HepG2 (cell line): Measurements from ENCODE around the gene GJC2. TPM values are rescaled to one million over a fixed set of nuclear protein-coding genes. Genes with fewer than 3 reads are reported as not detected.

Experiments
- CENPBD1 ChIP-seq: sonication (generic); formaldehyde crosslinking; IDR thresholded peaks from 2 replicates; pipeline ENCODE4 v1.8.0; 2022; ENCODE audit warnings: missing genetic modification reagents, low read depth, mild to moderate bottlenecking, borderline replicate concordance
- DMTF1 ChIP-seq: sonication (generic); formaldehyde crosslinking; IDR thresholded peaks from 2 replicates; pipeline ENCODE4 v1.4.0; 2020; ENCODE audit warnings: mild to moderate bottlenecking, missing genetic modification reagents
- GLI4 ChIP-seq: sonication (generic); formaldehyde crosslinking; IDR thresholded peaks from 2 replicates; pipeline ENCODE4 v1.5.1; 2020; ENCODE audit warnings: missing genetic modification reagents, mild to moderate bottlenecking, moderate library complexity, borderline replicate concordance
- KDM1A ChIP-seq: IDR thresholded peaks from 2 replicates; pipeline ENCODE4 v1.6.1; 2016; ENCODE audit warnings: missing compliant biosample characterization
- KDM5B ChIP-seq: sonication (generic); formaldehyde crosslinking; IDR thresholded peaks from 2 replicates; pipeline ENCODE4 v1.4.0; 2020; ENCODE audit warnings: missing genetic modification reagents, mild to moderate bottlenecking, borderline replicate concordance
- STAT6 ChIP-seq: sonication (generic); formaldehyde crosslinking; IDR thresholded peaks from 2 replicates; pipeline ENCODE4 v1.4.0; 2020; ENCODE audit warnings: missing genetic modification reagents, mild to moderate bottlenecking, borderline replicate concordance
- TCF7L2 ChIP-seq: IDR thresholded peaks from 2 replicates; pipeline ENCODE4 v1.6.1; 2011; ENCODE audit warnings: mild to moderate bottlenecking, low read depth, low read length, moderate library complexity
- THAP9 ChIP-seq: sonication (generic); formaldehyde crosslinking; IDR thresholded peaks from 2 replicates; pipeline ENCODE4; 2020; ENCODE audit warnings: missing genetic modification reagents, mild to moderate bottlenecking, borderline replicate concordance
- USF2 ChIP-seq, 2 experiments: sonication (generic) in 1 of 2; formaldehyde crosslinking in 1 of 2; IDR thresholded peaks; 2 replicates each; pipeline versions ENCODE4 v1.5.1 to v1.6.1; 2011 to 2020; ENCODE audit warnings: borderline replicate concordance in 1 of 2, low read depth in 1 of 2, low read length in 1 of 2, mild to moderate bottlenecking in 1 of 2, missing genetic modification reagents in 1 of 2, moderate library complexity in 1 of 2
- ZBTB39 ChIP-seq: sonication (generic); formaldehyde crosslinking; IDR thresholded peaks from 2 replicates; pipeline ENCODE4 v1.5.0; 2020; ENCODE audit warnings: missing genetic modification reagents
- ZMAT3 ChIP-seq: sonication (generic); formaldehyde crosslinking; conservative IDR thresholded peaks from 2 replicates; pipeline ENCODE4 v1.7.0; 2021; ENCODE audit warnings: missing genetic modification reagents
- ZNF337 ChIP-seq: sonication (generic); formaldehyde crosslinking; IDR thresholded peaks from 2 replicates; pipeline ENCODE4 v1.5.1; 2020; ENCODE audit warnings: missing genetic modification reagents, low read depth, mild to moderate bottlenecking, borderline replicate concordance
- polyA plus RNA-seq, 8 experiments: library from polyadenylated mRNA; depleted of rRNA in 3 of 8; stranded (reverse) in 7 of 8; unstranded in 1 of 8; fragments of >200 nt; fragmentation: Illumina TruSeq in 4 of 8; extraction: Trizol in 4 of 8; gene quantifications; 2 replicates each; pipeline versions ENCODE4 v1.2.1 to v1.2.3, GENCODE V29; 2011 to 2016; ENCODE audit warnings: low read depth in 4 of 8, missing spikeins in 1 of 8, mixed read lengths in 1 of 8; ENCODE audit not compliant: insufficient read depth in 1 of 8
- total RNA-seq, 5 experiments: library from RNA; depleted of rRNA; stranded (reverse); fragments of >200 nt; fragmentation: Illumina TruSeq; extraction: Trizol; gene quantifications; 2 replicates each; pipeline ENCODE4 v1.2.3, GENCODE V29; 2016; ENCODE audit warnings: low read depth in 1 of 5

GJC2 gene
- total and polyA plus RNA-seq, 2 of the 13 experiments (the other 11 are each of a cell fraction or from before 2014, with no cell fraction given) = 1.6 to 3.8 TPM

- TF ChIP-seq DMTF1 (CRISPR knock-in tag) (no peak), KDM1A (no peak), STAT6 (CRISPR knock-in tag) (no peak), TCF7L2 (no peak), KDM5B (CRISPR knock-in tag) (no peak), ZNF337 (CRISPR knock-in tag) (no peak), ZBTB39 (no peak), CENPBD1 (CRISPR knock-in tag) (no peak), USF2 (IDR thresholded peaks at IDR 0.05; ENCODE audit: low read depth, low read length) (no peak; the same call in 1 of the 2 replicates), USF2 (CRISPR knock-in tag; IDR thresholded peaks at IDR 0.05; ENCODE audit: borderline replicate concordance) (no peak), THAP9 (CRISPR knock-in tag) (0 out of 2 replicates have a peak, but pooled peaks have one; percentile 46), GLI4 (CRISPR knock-in tag) (no peak), ZMAT3 (CRISPR knock-in tag) (no peak)
Measured at GRCh38 chr1:228166170-228166936, 16.6 kb downstream of the GJC2 start (continued).
